Testis (tissue), 2 donors: Measurements from ENCODE around the gene DYNLRB2.

Source experiments
- CTCF ChIP-seq, 3 experiments: fragments of 450-650 bp in 2 of 3; fragments of 200-600 bp in 1 of 3; sonication (generic) in 1 of 3; IDR thresholded peaks; one replicate each; pipeline ENCODE4 v1.5.1; 2016 to 2019; ENCODE audit warnings: antibody characterized with exemption in 3 of 3, mild to moderate bottlenecking in 2 of 3, moderate library complexity in 1 of 3
- POLR2A ChIP-seq: fragments of 450-650 bp; IDR thresholded peaks from one replicate; pipeline ENCODE4 v1.6.1; 2017; ENCODE audit warnings: antibody characterized with exemption, mild to moderate bottlenecking, moderate library complexity

DNA sequence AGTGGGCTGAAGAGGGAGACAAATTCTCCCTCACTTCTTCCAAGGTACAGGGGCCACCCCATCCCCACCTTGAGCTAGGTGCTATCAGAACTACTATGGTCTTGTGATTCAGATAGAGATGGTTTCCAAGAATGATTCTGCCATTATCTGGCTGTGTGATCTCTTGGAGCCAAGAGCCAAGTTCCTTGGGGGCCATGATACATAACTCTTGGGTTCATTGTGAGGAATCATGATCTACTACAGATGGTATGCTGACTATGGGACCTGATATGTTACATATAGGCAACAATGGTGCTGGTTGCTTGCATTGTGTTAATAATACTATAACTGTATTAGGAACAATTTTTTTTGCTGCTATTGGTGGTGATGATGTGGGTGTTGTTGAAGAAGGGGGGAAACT is 45.7 kb downstream of the DYNLRB2 start:
- no peak for TF ChIP-seq POLR2A
- TF ChIP-seq CTCF (IDR thresholded peaks at IDR 0.05), result no peak
